T-helper 2 cell treated with Interferon-gamma antibody and Interleukin-4, amounts not matched to agents 100 ng/mL and 5 ng/mL, for 36 hours (primary cell): ENCODE data around the gene DLEC1. TPM values are rescaled to one million over a fixed set of nuclear protein-coding genes. Genes with fewer than 3 reads are reported as not detected.

Experiments
- intact Hi-C: fragments of 100-400 bp; cut with micrococcal nuclease; formaldehyde crosslinking; loops from one replicate; pipeline ENCODE4 v1.15.1; 2023
- total RNA-seq: library from RNA; stranded (reverse); gene quantifications from 2 replicates; pipeline ENCODE4 v1.2.3, GENCODE V29; 2022

Gene DLEC1
- total RNA-seq, 1 donor from 2014 or later, result 1.1 TPM

- intact Hi-C loops, result no loop called here
Observed at GRCh38 chr3:38105525-38105924, 66.5 kb downstream of the DLEC1 start.

GRCh38 chr3:38107911-38108648 is 69.1 kb downstream of the DLEC1 start:
- intact Hi-C loops, result no loop called here

GRCh38 chr3:38108649-38109579 is 69.9 kb downstream of the DLEC1 start:
- intact Hi-C loops, result no loop called here

- intact Hi-C loops, result no loop called here
Observed at GRCh38 chr3:38109580-38110313, 70.7 kb downstream of the DLEC1 start.

GRCh38 chr3:38110314-38111050 is 71.5 kb downstream of the DLEC1 start:
- intact Hi-C loops, result no loop called here

GRCh38 chr3:38111201-38111600 is 72.2 kb downstream of the DLEC1 start:
- intact Hi-C loops, result no loop called here

GRCh38 chr3:38111696-38112377 is 72.8 kb downstream of the DLEC1 start:
- intact Hi-C loops, result no loop called here

- intact Hi-C loops, result no loop called here
Observed at GRCh38 chr3:38112378-38112761, 73.4 kb downstream of the DLEC1 start.

- intact Hi-C loops, result no loop called here
Observed at GRCh38 chr3:38114052-38114874, 75.3 kb downstream of the DLEC1 start.

GRCh38 chr3:38114875-38115644 is 76.1 kb downstream of the DLEC1 start:
- intact Hi-C loops, result no loop called here

GRCh38 chr3:38115645-38116427 is 76.8 kb downstream of the DLEC1 start:
- intact Hi-C loops, result no loop called here

GRCh38 chr3:38116471-38117162 is 77.6 kb downstream of the DLEC1 start:
- intact Hi-C loops, result no loop called here

- intact Hi-C loops, result no loop called here
Observed at GRCh38 chr3:38117163-38117716, 78.2 kb downstream of the DLEC1 start.

- intact Hi-C loops, result loop anchor here (1.0 to 2.0 kb wide), 3 partner anchors 179 to 361 kb away; partner anchors contain the start of gene XYLB
Observed at GRCh38 chr3:38117748-38118420, 78.9 kb downstream of the DLEC1 start.

- intact Hi-C loops, result loop anchor here (1.0 to 2.0 kb wide), 3 partner anchors 178 to 361 kb away; partner anchors contain the start of gene XYLB
Observed at GRCh38 chr3:38118421-38119247, 79.6 kb downstream of the DLEC1 start.

- intact Hi-C loops, result loop anchor here (2.0 kb wide), 2 partner anchors 178 to 228 kb away; partner anchors contain the start of gene XYLB
Observed at GRCh38 chr3:38119248-38119544, 80.2 kb downstream of the DLEC1 start.
